ENCODE data around the gene DEGS1. TPM values are rescaled to one million over a fixed set of nuclear protein-coding genes. Genes with fewer than 3 reads are reported as not detected.

DEGS1 gene
- polyA plus RNA-seq, 1 experiment, result 193 TPM

DNA sequence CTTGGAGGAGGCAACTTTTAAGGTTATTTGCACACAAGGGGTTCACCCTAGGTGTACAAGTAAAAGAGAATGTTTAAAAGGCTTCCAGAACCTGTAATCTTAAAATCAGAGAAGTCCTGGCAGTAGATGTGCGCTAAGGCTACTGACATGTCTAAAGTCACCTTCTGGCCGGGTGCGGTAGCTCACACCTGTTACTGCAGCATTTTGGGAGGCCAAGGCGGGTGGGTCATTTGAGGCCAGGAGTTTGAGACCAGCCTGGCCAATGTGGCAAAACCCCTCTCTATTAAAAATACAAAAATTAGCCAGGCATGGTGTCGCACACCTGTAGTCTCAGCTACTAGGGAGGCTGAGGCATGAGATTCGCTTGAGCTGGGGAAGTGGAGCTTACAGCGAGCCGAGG is 20.3 kb upstream of the DEGS1 start:
- DNase-seq (ENCODE audit: low read depth, low spot score), result no peak
- POLR2A ChIA-PET, result no interaction called here
- CTCF ChIA-PET, result interaction anchor here (0.6 to 1.2 kb wide), 2 partner anchors 10 kb away, joined by 3 to 8 read pairs; no protein-coding TSS in a partner anchor
- H3K4me3 ChIP-seq (ENCODE audit: low read depth, low read length), result no peak overlapping the region
- no peak overlapping the region for H3K27ac ChIP-seq (ENCODE audit: low read depth, low read length)
- H3K9me3 ChIP-seq (ENCODE audit: control insufficient read depth, insufficient read depth, low read length), result no peaks in the 10 kb centered on the region
- no peaks in the 10 kb centered on the region for H3K27me3 ChIP-seq (ENCODE audit: control insufficient read depth, insufficient read depth, low read length)
- TF ChIP-seq, protein P1, sequence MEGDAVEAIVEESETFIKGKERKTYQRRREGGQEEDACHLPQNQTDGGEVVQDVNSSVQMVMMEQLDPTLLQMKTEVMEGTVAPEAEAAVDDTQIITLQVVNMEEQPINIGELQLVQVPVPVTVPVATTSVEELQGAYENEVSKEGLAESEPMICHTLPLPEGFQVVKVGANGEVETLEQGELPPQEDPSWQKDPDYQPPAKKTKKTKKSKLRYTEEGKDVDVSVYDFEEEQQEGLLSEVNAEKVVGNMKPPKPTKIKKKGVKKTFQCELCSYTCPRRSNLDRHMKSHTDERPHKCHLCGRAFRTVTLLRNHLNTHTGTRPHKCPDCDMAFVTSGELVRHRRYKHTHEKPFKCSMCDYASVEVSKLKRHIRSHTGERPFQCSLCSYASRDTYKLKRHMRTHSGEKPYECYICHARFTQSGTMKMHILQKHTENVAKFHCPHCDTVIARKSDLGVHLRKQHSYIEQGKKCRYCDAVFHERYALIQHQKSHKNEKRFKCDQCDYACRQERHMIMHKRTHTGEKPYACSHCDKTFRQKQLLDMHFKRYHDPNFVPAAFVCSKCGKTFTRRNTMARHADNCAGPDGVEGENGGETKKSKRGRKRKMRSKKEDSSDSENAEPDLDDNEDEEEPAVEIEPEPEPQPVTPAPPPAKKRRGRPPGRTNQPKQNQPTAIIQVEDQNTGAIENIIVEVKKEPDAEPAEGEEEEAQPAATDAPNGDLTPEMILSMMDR (IDR thresholded peaks at IDR 0.05; ENCODE audit: low read depth, low read length), result no peak

DNA sequence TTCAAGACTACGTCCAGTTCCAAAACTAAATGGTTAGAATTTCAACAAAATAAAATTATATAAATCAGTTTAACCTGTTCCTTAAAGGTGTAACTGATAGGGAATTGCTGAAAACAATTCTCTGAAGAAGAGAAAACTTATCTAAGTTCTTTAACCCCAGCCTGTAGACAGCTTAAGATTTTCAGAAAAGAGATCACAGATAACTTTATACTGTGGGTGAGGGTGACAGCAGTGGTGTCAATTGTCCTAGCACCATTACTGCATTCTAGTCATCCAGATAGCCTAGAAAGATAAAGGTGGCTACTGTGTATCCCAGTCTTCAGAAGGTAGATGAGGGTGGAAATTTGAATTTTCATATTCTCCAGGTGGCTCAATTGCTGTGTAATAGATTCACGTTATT is 19.7 kb upstream of the DEGS1 start:
- H3K4me3 ChIP-seq (ENCODE audit: low read depth, low read length), result no peak overlapping the region
- ChIA-PET CTCF (interaction anchor here (0.6 kb wide), 1 partner anchor 11 kb away, joined by 3 read pairs; no protein-coding TSS in a partner anchor), POLR2A (no interaction called here)
- no peaks in the 10 kb centered on the region for H3K9me3 ChIP-seq (ENCODE audit: control insufficient read depth, insufficient read depth, low read length)
- TF ChIP-seq, protein P1 (IDR thresholded peaks at IDR 0.05; ENCODE audit: low read depth, low read length), result no peak
- H3K27me3 ChIP-seq (ENCODE audit: control insufficient read depth, insufficient read depth, low read length), result no peaks in the 10 kb centered on the region
- DNase-seq (ENCODE audit: low read depth, low spot score), result no peak
- H3K27ac ChIP-seq (ENCODE audit: low read depth, low read length), result no peak overlapping the region

DNA sequence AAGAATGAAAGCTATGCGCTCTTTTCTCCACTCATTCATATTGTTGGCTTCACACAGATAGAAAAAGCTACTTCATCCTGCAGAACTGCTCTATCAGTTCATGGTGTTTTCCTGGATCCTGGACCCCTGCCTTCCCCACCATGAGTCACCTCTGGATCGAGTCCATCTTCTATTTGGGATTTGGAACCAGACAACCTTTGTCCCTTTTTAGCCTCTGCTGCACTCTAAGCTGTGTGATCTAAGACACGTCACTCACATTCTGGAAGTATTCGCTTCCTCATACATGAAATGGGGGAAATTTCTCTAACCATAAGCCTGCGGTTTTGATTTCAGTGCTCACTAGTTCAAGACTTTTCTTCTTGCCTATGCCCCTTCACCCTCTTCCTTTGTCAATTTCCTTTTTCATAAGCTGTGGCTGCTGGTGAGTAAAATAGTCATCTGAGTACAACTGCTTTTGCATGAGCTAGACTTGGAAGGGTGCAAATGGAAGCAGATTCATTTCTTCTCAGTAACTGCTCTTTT is 14.1 kb upstream of the DEGS1 start:
- DNase-seq (ENCODE audit: low read depth, low spot score), result no peak
- ChIA-PET CTCF (interaction anchor here (0.7 to 1.8 kb wide), 4 partner anchors 9 to 1896 kb away, joined by 3 to 8 read pairs (median 6); no protein-coding TSS in a partner anchor), POLR2A (interaction anchor here (0.7 kb wide), 1 partner anchor 14 kb away, joined by 3 read pairs; the partner anchor contains the start of gene DEGS1)
- H3K9me3 ChIP-seq (ENCODE audit: control insufficient read depth, insufficient read depth, low read length), result no peaks in the 10 kb centered on the region
- peak overlapping the region; percentile 55 for H3K27ac ChIP-seq (ENCODE audit: low read depth, low read length)
- TF ChIP-seq, protein P1 (IDR thresholded peaks at IDR 0.05; ENCODE audit: low read depth, low read length), result no peak
- no peaks in the 10 kb centered on the region for H3K27me3 ChIP-seq (ENCODE audit: control insufficient read depth, insufficient read depth, low read length)
- H3K4me3 ChIP-seq (ENCODE audit: low read depth, low read length), result no peak overlapping the region

DNA sequence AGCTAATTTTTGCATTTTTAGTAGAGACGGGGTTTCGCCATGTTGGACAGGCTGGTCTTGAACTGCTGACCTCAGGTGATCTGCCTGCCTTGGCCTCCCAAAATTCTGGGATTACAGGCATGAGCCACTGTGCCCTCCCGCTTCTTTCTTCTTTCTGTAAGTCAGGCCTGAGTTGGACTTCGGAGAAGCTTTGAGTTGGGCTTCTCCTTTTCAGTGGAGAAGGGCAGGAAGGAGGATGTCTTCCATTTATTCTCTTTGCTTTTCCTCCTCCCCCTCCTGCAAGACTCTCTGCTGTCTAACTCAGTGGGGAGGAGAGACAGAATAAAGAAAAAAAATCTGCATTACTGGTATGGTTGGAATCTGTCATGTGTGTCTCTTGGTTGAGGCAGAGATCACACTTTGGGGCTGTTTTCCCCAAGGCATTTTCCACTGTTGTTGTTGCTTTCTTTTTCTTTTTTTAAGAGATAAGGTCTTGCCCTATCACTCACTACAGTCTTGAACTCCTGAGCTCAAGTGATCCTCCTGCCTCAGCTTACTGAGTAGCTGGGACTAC is 13.2 kb upstream of the DEGS1 start:
- Histone ChIP-seq H3K4me3 (ENCODE audit: low read depth, low read length) (no peak overlapping the region), H3K9me3 (ENCODE audit: control insufficient read depth, insufficient read depth, low read length) (no peaks in the 10 kb centered on the region)
- POLR2A ChIA-PET, result interaction anchor here (0.6 to 0.7 kb wide), 2 partner anchors 13 kb away, joined by 3 read pairs; partner anchors contain the start of gene DEGS1

More for the DNA sequence above, 13.2 kb upstream of the DEGS1 start:
- Histone ChIP-seq H3K27ac (ENCODE audit: low read depth, low read length) (no peak overlapping the region), H3K27me3 (ENCODE audit: control insufficient read depth, insufficient read depth, low read length) (no peaks in the 10 kb centered on the region)
- TF ChIP-seq, protein P1 (IDR thresholded peaks at IDR 0.05; ENCODE audit: low read depth, low read length), result no peak
- no peak for DNase-seq (ENCODE audit: low read depth, low spot score)
- CTCF ChIA-PET, result interaction anchor here (1.0 to 1.8 kb wide), 5 partner anchors 9 to 54 kb away, joined by 3 to 8 read pairs (median 3); partner anchors contain the start of gene DEGS1
